Trophoblast cell (in vitro differentiated cells and primary cell): Measurements from ENCODE around the gene DAP3.
A peak's percentile ranks its signal among the peaks of the same experiment; 100 is the strongest.
"Not testable (repeated sequence)": the region's sequence is repeated elsewhere in the genome, so short reads cannot be mapped to it uniquely, and the experiment has no call there.

ENCODE experiments used
- DNase-seq, 2 donors: peaks; one replicate each; pipeline ENCODE4 v3.0.0-alpha.2; 2016
- H2AFZ ChIP-seq: 2 replicates; pipeline ENCODE4 v1.6.1; 2013; ENCODE audit warnings: low read length, moderate library complexity, mild to moderate bottlenecking; ENCODE audit not compliant: insufficient read depth, poor library complexity
- H2AK5ac ChIP-seq: 2 replicates; pipeline ENCODE4 v1.6.1; 2013; ENCODE audit warnings: mild to moderate bottlenecking, low read length
- H2BK120ac ChIP-seq: 2 replicates; pipeline ENCODE4 v1.6.1; 2013; ENCODE audit warnings: low read length, mild to moderate bottlenecking, moderate library complexity; ENCODE audit not compliant: insufficient read depth, poor library complexity
- H2BK12ac ChIP-seq: 2 replicates; pipeline ENCODE4 v1.6.1; 2013; ENCODE audit warnings: mild to moderate bottlenecking, low read length, moderate library complexity
- H2BK5ac ChIP-seq: 2 replicates; pipeline ENCODE4 v1.6.1; 2013; ENCODE audit warnings: low read length, low read depth, moderate library complexity, mild to moderate bottlenecking; ENCODE audit not compliant: poor library complexity
- H3K14ac ChIP-seq: 2 replicates; pipeline ENCODE4 v1.6.1; 2013; ENCODE audit warnings: mild to moderate bottlenecking, low read length
- H3K18ac ChIP-seq: 2 replicates; pipeline ENCODE4 v1.6.1; 2013; ENCODE audit warnings: mild to moderate bottlenecking, low read length
- H3K23ac ChIP-seq: 2 replicates; pipeline ENCODE4 v1.6.1; 2013; ENCODE audit warnings: low read length
- H3K27ac ChIP-seq: 2 replicates; pipeline ENCODE4 v1.5.1; 2013; ENCODE audit warnings: low read depth, mild to moderate bottlenecking, inconsistent platforms, low read length, moderate library complexity
- H3K27me3 ChIP-seq: 2 replicates; pipeline ENCODE4 v1.6.1; 2013; ENCODE audit warnings: inconsistent platforms, mild to moderate bottlenecking, low read length, moderate library complexity; ENCODE audit not compliant: insufficient read depth
- H3K36me3 ChIP-seq, 2 experiments: 1 replicate in 1 of 2; 2 replicates in 1 of 2; pipeline ENCODE4 v1.6.1; 2013; ENCODE audit warnings: low read length in 2 of 2, mild to moderate bottlenecking in 2 of 2, moderate library complexity in 1 of 2; ENCODE audit not compliant: insufficient read depth in 2 of 2, control insufficient read depth in 1 of 2
- H3K4ac ChIP-seq: 2 replicates; pipeline ENCODE4 v1.6.1; 2013; ENCODE audit warnings: low read depth, mild to moderate bottlenecking, low read length, moderate library complexity
- H3K4me1 ChIP-seq, 2 experiments: 1 replicate in 1 of 2; 2 replicates in 1 of 2; pipeline ENCODE4 v1.6.1; 2013; ENCODE audit warnings: low read length in 2 of 2, mild to moderate bottlenecking in 2 of 2, moderate library complexity in 1 of 2; ENCODE audit not compliant: insufficient read depth in 2 of 2, control insufficient read depth in 1 of 2
- H3K4me2 ChIP-seq: 2 replicates; pipeline ENCODE4 v1.6.1; 2013; ENCODE audit warnings: inconsistent platforms, mild to moderate bottlenecking, low read length, moderate library complexity
- H3K4me3 ChIP-seq: 2 replicates; pipeline ENCODE4 v1.5.1; 2013; ENCODE audit warnings: mild to moderate bottlenecking, low read depth, low read length, inconsistent platforms
- H3K79me1 ChIP-seq: one replicate; pipeline ENCODE4 v1.6.1; 2013; ENCODE audit warnings: low read length
- H3K79me2 ChIP-seq: 2 replicates; pipeline ENCODE4 v1.6.1; 2013; ENCODE audit warnings: low read length, mild to moderate bottlenecking; ENCODE audit not compliant: control insufficient read depth, insufficient read depth, poor library complexity
- H3K9ac ChIP-seq: 2 replicates; pipeline ENCODE4 v1.6.1; 2013; ENCODE audit warnings: mild to moderate bottlenecking, low read length
- H3K9me3 ChIP-seq: 2 replicates; pipeline ENCODE4 v1.6.1; 2013; ENCODE audit warnings: low read depth, mild to moderate bottlenecking, control low read depth, inconsistent platforms, low read length; ENCODE audit not compliant: insufficient read depth
- H4K12ac ChIP-seq: 2 replicates; pipeline ENCODE4 v1.6.1; 2013; ENCODE audit warnings: low read depth, mild to moderate bottlenecking, low read length, moderate library complexity
- H4K8ac ChIP-seq: 2 replicates; pipeline ENCODE4 v1.6.1; 2013; ENCODE audit warnings: low read depth, mild to moderate bottlenecking, low read length, moderate library complexity
- H4K91ac ChIP-seq: one replicate; pipeline ENCODE4 v1.6.1; 2013; ENCODE audit warnings: low read depth, mild to moderate bottlenecking, low read length, moderate library complexity
- WGBS: extraction: QIAGEN DNeasy Blood & Tissue Kit; methylation state at CpG from one replicate; pipeline ENCODE4 v1.1.7; 2013; ENCODE audit warnings: missing lambda C conversion rate; ENCODE audit not compliant: insufficient read length, insufficient coverage; ENCODE audit errors: extremely low coverage; 5-methylcytosine and 5-hydroxymethylcytosine counted together

Gene DAP3

GRCh38 chr1:155673003-155673402 is 15.9 kb upstream of the DAP3 start:
- Histone ChIP-seq H2AFZ (no peak overlapping the region), H2BK120ac (no peak overlapping the region), H3K14ac (no peak overlapping the region), H2AK5ac (no peak overlapping the region), H3K9ac (no peak overlapping the region), H3K9me3 (no peaks in the 10 kb centered on the region), H3K18ac (no peak overlapping the region), H3K27me3 (no peaks in the 10 kb centered on the region), H3K79me1 (no peaks in the 10 kb centered on the region), H3K23ac (no peak overlapping the region), H4K8ac (no peak overlapping the region), H3K27ac (no peak overlapping the region), H3K4ac (no peak overlapping the region), H2BK5ac (no peak overlapping the region), H4K91ac (no peak overlapping the region), H3K4me3 (no peak overlapping the region), H4K12ac (no peak overlapping the region), H3K4me1 (no peaks in the 10 kb centered on the region), H2BK12ac (no peak overlapping the region), H3K36me3 (peaks cover 37 to 49% of the 10 kb centered on the region in 2 experiments), H3K4me2 (no peak overlapping the region), H3K79me2 (no peaks in the 10 kb centered on the region)
- DNase-seq, result no peak
- WGBS, result no CpG with 5 or more reads among the region's 6 CpGs

GRCh38 chr1:155678027-155678426 is 10.9 kb upstream of the DAP3 start:
- WGBS, result no CpG with 5 or more reads among the region's 4 CpGs
- DNase-seq, result no peak

GRCh38 chr1:155678992-155679391 is 9.9 kb upstream of the DAP3 start:
- H3K36me3 ChIP-seq, result peaks cover 23 to 38% of the 10 kb centered on the region in 2 experiments
- H3K4me1 ChIP-seq, H2BK12ac ChIP-seq, H3K4me3 ChIP-seq, H3K27me3 ChIP-seq, H4K8ac ChIP-seq, H2AFZ ChIP-seq, H3K18ac ChIP-seq, H4K91ac ChIP-seq, H3K79me1 ChIP-seq, H2AK5ac ChIP-seq, H3K9me3 ChIP-seq, H3K4me2 ChIP-seq, H2BK5ac ChIP-seq, H3K27ac ChIP-seq, H2BK120ac ChIP-seq, H3K4ac ChIP-seq, H3K23ac ChIP-seq, H3K9ac ChIP-seq, H4K12ac ChIP-seq, H3K14ac ChIP-seq, H3K79me2 ChIP-seq, DNase-seq: not testable (repeated sequence)
- no CpG with 5 or more reads among the region's 1 CpG for WGBS

More at GRCh38 chr1:155678027-155678426, 10.9 kb upstream of the DAP3 start:
- no peak overlapping the region for H2AK5ac ChIP-seq
- H3K79me1 ChIP-seq, result no peaks in the 10 kb centered on the region
- H3K14ac ChIP-seq, result no peak overlapping the region
- H2BK5ac ChIP-seq, result no peak overlapping the region
- H3K9ac ChIP-seq, result no peak overlapping the region
- no peak overlapping the region for H2BK12ac ChIP-seq
- H4K8ac ChIP-seq, result no peak overlapping the region
- no peaks in the 10 kb centered on the region for H3K27me3 ChIP-seq
- H2BK120ac ChIP-seq, result no peak overlapping the region
- H3K79me2 ChIP-seq, result no peaks in the 10 kb centered on the region
- no peaks in the 10 kb centered on the region for H3K9me3 ChIP-seq
- H3K18ac ChIP-seq, result no peak overlapping the region
- H2AFZ ChIP-seq, result no peak overlapping the region
- no peak overlapping the region for H4K12ac ChIP-seq
- H3K4me1 ChIP-seq, result no peaks in the 10 kb centered on the region
- no peak overlapping the region for H3K23ac ChIP-seq
- H4K91ac ChIP-seq, result no peak overlapping the region
- no peak overlapping the region for H3K27ac ChIP-seq
- H3K4me2 ChIP-seq, result no peak overlapping the region
- H3K4me3 ChIP-seq, result no peak overlapping the region
- peaks cover 28 to 42% of the 10 kb centered on the region in 2 experiments for H3K36me3 ChIP-seq
- H3K4ac ChIP-seq, result no peak overlapping the region

GRCh38 chr1:155680531-155680930 is 8.4 kb upstream of the DAP3 start:
- no peak overlapping the region for H2BK120ac ChIP-seq
- H3K4me3 ChIP-seq, result no peak overlapping the region
- no peak overlapping the region for H3K14ac ChIP-seq
- H3K4me1 ChIP-seq, result no peaks in the 10 kb centered on the region
- H3K9ac ChIP-seq, result no peak overlapping the region
- no peak overlapping the region for H3K23ac ChIP-seq
- no peak overlapping the region for H4K8ac ChIP-seq
- no peak overlapping the region for H3K18ac ChIP-seq
- H3K79me2 ChIP-seq, result peaks cover 4% of the 10 kb centered on the region
- no peak overlapping the region for H2BK5ac ChIP-seq
- no peaks in the 10 kb centered on the region for H3K79me1 ChIP-seq
- H3K9me3 ChIP-seq, result no peaks in the 10 kb centered on the region
- H3K4me2 ChIP-seq, result no peak overlapping the region
- peaks cover 15 to 27% of the 10 kb centered on the region in 2 experiments for H3K36me3 ChIP-seq
- peak overlapping the region; percentile 29 for H3K4ac ChIP-seq
- no peak overlapping the region for H2BK12ac ChIP-seq
- no peak overlapping the region for H4K12ac ChIP-seq
- no peak overlapping the region for H2AK5ac ChIP-seq
- H3K27ac ChIP-seq, result no peak overlapping the region
- DNase-seq, result no peak
- H3K27me3 ChIP-seq, result no peaks in the 10 kb centered on the region
- no peak overlapping the region for H4K91ac ChIP-seq
- no peak overlapping the region for H2AFZ ChIP-seq
- no CpG with 5 or more reads among the region's 6 CpGs for WGBS
